Measurements from ENCODE around the gene LAGE3.

LAGE3 gene

DNA sequence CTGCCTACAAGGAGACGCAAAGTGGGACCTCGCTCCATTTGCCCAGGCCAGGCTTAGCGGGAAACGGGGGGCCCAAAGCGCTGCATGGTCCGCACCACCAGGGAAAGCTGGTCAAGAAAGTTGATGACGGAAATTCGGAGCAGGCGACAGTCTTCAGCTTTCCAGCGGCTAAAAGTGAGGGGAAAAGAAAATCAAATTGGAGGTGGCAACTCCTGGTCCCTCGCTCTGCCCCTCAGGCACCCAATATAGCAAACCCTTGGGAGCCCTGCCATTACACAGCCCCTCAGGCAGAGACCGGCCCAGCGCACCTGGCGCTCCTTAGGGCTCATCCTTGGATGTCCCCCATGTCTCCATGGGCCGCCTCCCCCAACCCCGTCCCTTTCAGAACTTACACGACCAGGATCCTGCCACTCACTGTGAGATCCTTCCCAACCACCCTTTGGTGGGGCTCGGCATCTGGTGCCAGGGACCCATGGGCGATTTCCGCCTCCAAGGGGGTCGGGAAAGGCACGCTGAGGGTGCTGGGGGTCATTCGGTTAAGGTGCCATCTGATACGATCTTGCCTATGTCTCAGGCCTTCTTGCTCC, 1.1 kb downstream of the LAGE3 start:
- DNase-seq (ENCODE audit: low spot score) = no peak

- DNase-seq (ENCODE audit: low spot score) = no peak
Observed at GRCh38 chrX:154476821-154477220, 2.3 kb downstream of the LAGE3 start.

- DNase-seq (ENCODE audit: low spot score) = no peak
Observed at GRCh38 chrX:154473683-154474082, 5.4 kb downstream of the LAGE3 start.

GRCh38 chrX:154472685-154473632, 6.1 kb downstream of the LAGE3 start:
- no peak for DNase-seq (ENCODE audit: low spot score)

- DNase-seq (ENCODE audit: low spot score) = peak; percentile 57
Observed at GRCh38 chrX:154471839-154472684, 7.0 kb downstream of the LAGE3 start.

- DNase-seq (ENCODE audit: low spot score) = no peak
Observed at GRCh38 chrX:154470914-154471568, 8.0 kb downstream of the LAGE3 start.

- no peak for DNase-seq (ENCODE audit: low spot score)
Observed at GRCh38 chrX:154470434-154470833, 8.6 kb downstream of the LAGE3 start.

GRCh38 chrX:154469880-154470279, 9.2 kb downstream of the LAGE3 start:
- DNase-seq (ENCODE audit: low spot score) = no peak

GRCh38 chrX:154469114-154469513, 10.0 kb downstream of the LAGE3 start:
- DNase-seq (ENCODE audit: low spot score) = no peak

GRCh38 chrX:154468217-154468616, 10.9 kb downstream of the LAGE3 start:
- DNase-seq (ENCODE audit: low spot score) = no peak

- DNase-seq (ENCODE audit: low spot score) = no peak
Observed at GRCh38 chrX:154467556-154467955, 11.5 kb downstream of the LAGE3 start.

GRCh38 chrX:154466907-154467306, 12.2 kb downstream of the LAGE3 start:
- no peak for DNase-seq (ENCODE audit: low spot score)

DNA sequence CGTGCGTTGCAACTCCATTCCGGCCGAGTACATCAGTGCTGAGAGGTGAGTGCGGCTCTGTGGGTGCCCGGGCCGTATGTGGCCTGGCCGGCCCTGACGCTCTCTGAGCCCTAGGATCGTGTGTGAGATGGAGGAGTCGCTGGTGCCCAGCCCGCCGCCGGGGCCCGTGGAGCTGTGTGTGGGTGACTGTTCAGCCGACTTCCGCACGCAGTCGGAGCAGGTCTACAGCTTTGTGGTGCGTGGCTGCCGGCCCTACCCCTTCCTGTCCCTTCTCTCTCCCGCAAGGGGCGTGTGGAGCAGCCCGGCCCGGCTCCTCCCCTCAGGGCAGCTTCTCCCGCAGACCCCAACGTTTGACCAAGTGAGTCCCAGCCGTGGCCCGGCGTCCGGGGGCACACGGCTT, 13.0 kb downstream of the LAGE3 start:
- no peak for DNase-seq (ENCODE audit: low spot score)

DNA sequence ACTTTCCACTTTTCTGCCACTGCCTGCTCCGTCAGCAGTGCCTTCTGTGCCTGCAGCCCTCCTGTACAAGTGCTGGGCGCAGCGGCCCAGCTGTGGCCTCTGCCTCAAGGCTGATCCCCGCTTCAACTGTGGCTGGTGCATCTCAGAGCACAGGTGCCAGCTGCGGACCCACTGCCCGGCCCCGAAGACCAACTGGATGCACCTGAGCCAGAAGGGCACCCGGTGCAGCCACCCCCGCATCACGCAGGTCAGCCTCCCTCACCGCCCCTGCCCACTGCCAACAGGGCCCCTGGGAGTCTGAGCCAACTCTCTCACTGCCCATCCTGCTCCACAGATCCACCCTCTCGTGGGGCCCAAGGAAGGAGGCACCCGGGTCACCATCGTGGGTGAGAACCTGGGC, 13.5 kb downstream of the LAGE3 start:
- DNase-seq (ENCODE audit: low spot score) = no peak

GRCh38 chrX:154464806-154465365, 14.2 kb downstream of the LAGE3 start:
- DNase-seq (ENCODE audit: low spot score) = no peak

DNA sequence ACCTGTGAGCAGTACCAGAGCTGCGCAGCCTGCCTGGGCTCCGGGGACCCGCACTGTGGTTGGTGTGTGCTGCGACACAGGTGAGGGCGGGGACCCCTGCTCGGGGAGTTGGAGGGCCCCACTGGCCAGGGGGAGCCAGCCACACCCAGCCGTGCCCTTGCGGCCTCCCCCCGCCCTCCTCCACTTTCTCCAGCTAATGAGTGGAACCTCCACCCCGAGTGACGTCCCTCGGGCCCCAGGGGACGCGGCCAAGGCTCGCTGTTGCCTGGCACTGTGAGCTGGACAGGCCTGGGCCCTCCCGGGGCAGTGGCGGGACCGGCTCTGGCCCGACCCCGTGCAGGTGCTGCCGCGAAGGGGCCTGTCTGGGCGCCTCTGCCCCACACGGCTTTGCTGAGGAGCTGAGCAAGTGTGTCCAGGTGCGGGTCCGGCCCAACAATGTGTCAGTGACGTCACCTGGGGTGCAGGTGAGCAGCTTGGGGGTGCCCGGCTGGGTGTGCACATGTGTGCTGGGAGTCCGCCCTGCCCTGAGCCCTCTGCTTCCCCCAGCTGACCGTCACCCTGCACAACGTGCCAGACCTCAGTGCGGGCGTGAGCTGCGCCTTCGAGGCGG, 15.4 kb downstream of the LAGE3 start:
- no peak for DNase-seq (ENCODE audit: low spot score)

DNA sequence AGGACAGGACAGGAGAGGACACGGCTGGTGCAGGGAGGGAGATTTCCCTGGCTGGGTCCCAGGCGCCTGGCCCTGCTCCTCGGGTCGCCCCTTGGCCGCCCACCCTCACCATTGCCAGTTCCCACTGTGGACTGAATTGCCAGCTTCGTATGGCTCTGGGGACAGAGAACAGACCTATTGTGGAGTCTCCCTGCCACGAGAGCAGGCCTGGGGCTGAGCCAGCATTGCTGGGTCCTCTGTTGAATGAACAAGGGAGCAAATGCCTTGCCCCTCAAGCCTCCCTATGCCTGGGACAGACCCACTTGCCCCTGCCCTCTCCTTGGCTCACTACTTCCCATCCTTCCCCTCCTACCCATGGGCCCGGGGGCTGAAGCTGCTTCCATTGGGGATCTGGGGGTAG, 16.7 kb downstream of the LAGE3 start:
- DNase-seq (ENCODE audit: low spot score) = no peak

- DNase-seq (ENCODE audit: low spot score) = no peak
Observed at GRCh38 chrX:154460326-154460725, 18.8 kb downstream of the LAGE3 start.

GRCh38 chrX:154459832-154460231, 19.2 kb downstream of the LAGE3 start:
- DNase-seq (ENCODE audit: low spot score) = no peak

DNA sequence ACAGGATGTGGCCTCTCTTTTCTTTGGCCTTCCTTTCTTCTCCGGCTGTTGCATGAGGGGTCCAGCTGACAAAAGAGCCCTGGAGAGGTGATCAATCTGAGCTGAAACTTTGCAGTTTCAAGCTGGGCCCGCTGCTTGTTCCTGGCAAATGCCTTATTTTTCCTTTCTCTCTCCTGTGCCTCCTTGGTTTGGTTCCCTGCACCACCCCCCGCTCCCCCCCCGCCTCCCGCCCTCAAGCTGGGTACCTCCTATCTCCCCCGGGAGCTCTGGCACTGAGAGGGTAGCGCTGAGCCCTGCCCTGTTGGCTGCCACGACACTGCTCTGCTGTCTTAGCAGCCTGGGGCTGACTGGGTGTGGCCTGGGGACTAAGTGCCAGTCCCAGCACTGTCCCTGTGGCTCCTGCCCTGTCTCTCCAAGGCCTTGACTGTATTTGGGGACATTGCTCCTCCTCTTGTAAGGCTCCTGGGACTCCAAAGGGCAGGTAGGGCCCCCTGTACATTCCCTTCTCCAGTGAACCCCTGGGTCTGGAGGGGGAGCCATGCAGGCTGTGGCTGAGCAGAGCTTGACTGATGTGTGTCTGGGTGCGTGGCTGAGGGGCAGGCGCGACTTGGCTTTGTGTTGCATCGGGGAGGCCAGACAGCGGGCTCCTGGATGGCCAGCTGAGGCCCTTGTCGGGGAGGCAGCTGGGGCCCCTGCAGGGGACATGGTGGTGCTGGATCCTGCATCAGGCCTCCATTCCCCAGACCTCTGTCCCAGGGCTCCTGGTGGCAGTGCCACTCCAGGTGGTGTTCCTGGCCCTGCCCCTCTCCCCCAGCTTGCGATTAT, 19.9 kb downstream of the LAGE3 start:
- peak; percentile 44 for DNase-seq (ENCODE audit: low spot score)
